PC-9 (cell line): ENCODE data around the gene STK35. TPM values are rescaled to one million over a fixed set of nuclear protein-coding genes. Genes with fewer than 3 reads are reported as not detected.

Source experiments
- BruUV-seq: library from RNA; stranded (reverse); fragments of 400-500 nt; replicated peaks from 2 replicates; lab custom pipeline; 2021; lab: Mats Ljungman, UMichigan
- CTCF ChIA-PET: fragments of 300-600 bp; sonication (Branson Sonifier 250); formaldehyde crosslinking; loops from one replicate; lab custom pipeline; 2022; ENCODE audit warnings: antibody characterized with exemption; lab: Charles Lee
- POLR2A ChIA-PET: fragments of 300-600 bp; sonication (Branson Sonifier 250); formaldehyde crosslinking; loops from one replicate; lab custom pipeline; 2022; ENCODE audit warnings: antibody characterized with exemption; ENCODE audit not compliant: unreplicated experiment; lab: Charles Lee
- DNase-seq, 2 experiments: peaks; one replicate each; pipeline versions ENCODE4 v3.0.0 to v3.0.0-alpha.2; 2015 to 2022; ENCODE audit warnings: mixed read lengths in 1 of 2
- H2AFZ ChIP-seq: fragments of 200-600 bp; sonication (generic); 2 replicates; pipeline ENCODE4 v1.8.1; 2017; ENCODE audit warnings: antibody characterized with exemption
- H3F3A ChIP-seq: fragments of 200-600 bp; sonication (generic); 2 replicates; pipeline ENCODE4 v1.8.1; 2017; ENCODE audit warnings: antibody characterized with exemption, mild to moderate bottlenecking, low read depth; ENCODE audit not compliant: insufficient read depth
- H3K27ac ChIP-seq: fragments of 200-600 bp; sonication (generic); 2 replicates; pipeline ENCODE4 v1.6.1; 2016; ENCODE audit warnings: mixed run types
- H3K27me3 ChIP-seq: fragments of 200-600 bp; sonication (generic); 2 replicates; pipeline ENCODE4 v1.6.1; 2016; ENCODE audit warnings: low read depth, mixed run types; ENCODE audit not compliant: insufficient read depth
- H3K36me3 ChIP-seq: fragments of 200-600 bp; sonication (generic); 2 replicates; pipeline ENCODE4 v1.6.1; 2016; ENCODE audit warnings: low read depth, mixed run types
- H3K4me1 ChIP-seq: fragments of 200-600 bp; sonication (generic); replicated peaks from 2 replicates; pipeline ENCODE4 v1.6.1; 2016; ENCODE audit warnings: mixed run types; ENCODE audit not compliant: insufficient read depth
- H3K4me2 ChIP-seq: fragments of 200-600 bp; sonication (generic); 2 replicates; pipeline ENCODE4 v1.6.1; 2017; ENCODE audit warnings: mixed run types
- H3K4me3 ChIP-seq: fragments of 200-600 bp; sonication (generic); 2 replicates; pipeline ENCODE4 v1.6.1; 2016; ENCODE audit warnings: mixed run types
- H3K79me2 ChIP-seq: fragments of 200-600 bp; sonication (generic); 2 replicates; pipeline ENCODE4 v1.6.1; 2017; ENCODE audit warnings: low read depth, mixed run types
- H3K9me2 ChIP-seq: fragments of 200-600 bp; sonication (generic); 2 replicates; pipeline ENCODE4 v1.8.1; 2017; ENCODE audit warnings: mild to moderate bottlenecking; ENCODE audit not compliant: insufficient read depth
- H3K9me3 ChIP-seq: fragments of 200-600 bp; sonication (generic); 2 replicates; pipeline ENCODE4 v1.8.1; 2016; ENCODE audit warnings: low read depth; ENCODE audit not compliant: insufficient read depth
- H4K20me1 ChIP-seq: fragments of 200-600 bp; sonication (generic); 2 replicates; pipeline ENCODE4 v1.8.1; 2017; ENCODE audit not compliant: insufficient read depth
- CTCF ChIP-seq: fragments of 200-600 bp; sonication (generic); conservative IDR thresholded peaks from 2 replicates; pipeline ENCODE4 v1.6.1; 2017; ENCODE audit warnings: mixed run types, antibody characterized with exemption, mild to moderate bottlenecking, moderate library complexity
- EZH2 ChIP-seq: fragments of 200-600 bp; sonication (generic); IDR thresholded peaks from 2 replicates; pipeline ENCODE4 v1.8.0; 2017; ENCODE audit warnings: antibody characterized with exemption, low read depth
- intact Hi-C: fragments of 100-400 bp; cut with micrococcal nuclease; formaldehyde crosslinking; loops from one replicate; pipeline ENCODE4 v1.10.0; 2022; ENCODE audit not compliant: unreplicated experiment
- total RNA-seq: library from RNA; stranded (reverse); gene quantifications from 2 replicates; pipeline ENCODE4 v1.2.3, GENCODE V29; 2021

Gene STK35
- total RNA-seq, 1 experiment from 2014 or later: 36.7 TPM

GRCh38 chr20:2053615-2054014, 48.0 kb upstream of the STK35 start:
- H4K20me1 ChIP-seq: peaks cover 7% of the 10 kb centered on the region; the same call in 1 of the 2 replicates
- no peak for DNase-seq
- no peaks in the 10 kb centered on the region for H3F3A ChIP-seq
- H3K79me2 ChIP-seq: no peaks in the 10 kb centered on the region
- no peak overlapping the region for H3K4me2 ChIP-seq
- H3K4me3 ChIP-seq: no peak overlapping the region
- CTCF ChIA-PET: no interaction called here
- H3K36me3 ChIP-seq: no peaks in the 10 kb centered on the region
- no peak for TF ChIP-seq EZH2
- TF ChIP-seq CTCF: no peak
- POLR2A ChIA-PET: no interaction called here
- no TSS peak for BruUV-seq
- no peak overlapping the region for H2AFZ ChIP-seq
- no peak overlapping the region for H3K27ac ChIP-seq
- intact Hi-C loops: no loop called here
- no peaks in the 10 kb centered on the region for H3K9me3 ChIP-seq
- H3K9me2 ChIP-seq: no peaks in the 10 kb centered on the region
- H3K27me3 ChIP-seq: peaks cover 76% of the 10 kb centered on the region
- no peaks in the 10 kb centered on the region for H3K4me1 ChIP-seq

GRCh38 chr20:2054911-2055310, 46.7 kb upstream of the STK35 start:
- CTCF ChIA-PET: no interaction called here

GRCh38 chr20:2059411-2059810, 42.2 kb upstream of the STK35 start:
- no peak for DNase-seq
- no peaks in the 10 kb centered on the region for H3F3A ChIP-seq
- BruUV-seq: no TSS peak
- H3K9me3 ChIP-seq: no peaks in the 10 kb centered on the region
- no peak overlapping the region for H3K27ac ChIP-seq
- no peaks in the 10 kb centered on the region for H4K20me1 ChIP-seq
- CTCF ChIA-PET: no interaction called here
- no peaks in the 10 kb centered on the region for H3K79me2 ChIP-seq
- H3K4me3 ChIP-seq: no peak overlapping the region
- peaks cover 47% of the 10 kb centered on the region for H3K27me3 ChIP-seq
- intact Hi-C loops: no loop called here
- no peaks in the 10 kb centered on the region for H3K36me3 ChIP-seq
- TF ChIP-seq EZH2: no peak
- no peak for TF ChIP-seq CTCF
- H3K4me2 ChIP-seq: no peak overlapping the region
- H3K4me1 ChIP-seq: no peaks in the 10 kb centered on the region
- POLR2A ChIA-PET: no interaction called here
- H3K9me2 ChIP-seq: no peaks in the 10 kb centered on the region
- no peak overlapping the region for H2AFZ ChIP-seq

More at GRCh38 chr20:2054911-2055310, 46.7 kb upstream of the STK35 start:
- no peaks in the 10 kb centered on the region for H3K79me2 ChIP-seq
- POLR2A ChIA-PET: interaction anchor here (0.7 kb wide), 1 partner anchor 119 kb away, joined by 6 read pairs; no protein-coding TSS in a partner anchor
- no peaks in the 10 kb centered on the region for H3K9me3 ChIP-seq
- TF ChIP-seq EZH2 (no peak), CTCF (no peak)
- H3K27ac ChIP-seq: no peak overlapping the region
- H3F3A ChIP-seq: no peaks in the 10 kb centered on the region
- no peak overlapping the region for H3K4me3 ChIP-seq
- H3K36me3 ChIP-seq: no peaks in the 10 kb centered on the region
- H3K4me1 ChIP-seq: no peaks in the 10 kb centered on the region
- no peak for DNase-seq
- no peaks in the 10 kb centered on the region for H3K9me2 ChIP-seq
- no TSS peak for BruUV-seq
- no peak overlapping the region for H2AFZ ChIP-seq
- H4K20me1 ChIP-seq: peaks cover 7% of the 10 kb centered on the region; the same call in 1 of the 2 replicates
- H3K4me2 ChIP-seq: no peak overlapping the region
- intact Hi-C loops: no loop called here
- H3K27me3 ChIP-seq: peaks cover 64% of the 10 kb centered on the region
